GM12878 (cell line): Measurements from ENCODE around the gene IFNG-AS1. TPM values are rescaled to one million over a fixed set of nuclear protein-coding genes. Genes with fewer than 3 reads are reported as not detected.

Experiments used
- ATAC-seq: fragments of 200-7000 bp; cut with Tn5 transposase; 3 replicates; pipeline ENCODE4 v1.9.1; 2020; ENCODE audit warnings: mild to moderate bottlenecking, moderate library complexity
- BruUV-seq: library from RNA; stranded (reverse); fragments of 400-500 nt; replicated peaks from 2 replicates; lab custom pipeline; 2021; lab: Mats Ljungman, UMichigan
- CTCF ChIA-PET: fragments of 300-600 bp; sonication (Branson Sonifier 250); formaldehyde crosslinking; extraction: SDS; loops from one replicate; lab custom pipeline; 2021; ENCODE audit warnings: inconsistent platforms; lab: Yijun Ruan, JAX
- POLR2A ChIA-PET: fragments of 350-600 bp; formaldehyde crosslinking; extraction: SDS; loops from one replicate; lab custom pipeline; 2021; ENCODE audit warnings: inconsistent platforms; lab: Charles Lee
- RAD21 ChIA-PET: fragments of 300-600 bp; sonication (Branson Sonifier 250); formaldehyde crosslinking; loops from one replicate; lab custom pipeline; 2023; ENCODE audit warnings: antibody characterized with exemption; ENCODE audit not compliant: unreplicated experiment; lab: Charles Lee
- SMC1A ChIA-PET: fragments of 300-600 bp; sonication (Branson Sonifier 250); formaldehyde crosslinking; loops from one replicate; lab custom pipeline; 2023; ENCODE audit not compliant: unreplicated experiment, uncharacterized antibody; lab: Charles Lee
- DNase-seq: peaks from one replicate; pipeline ENCODE4 v3.0.0-alpha.2; 2011; ENCODE audit warnings: low read depth, low spot score
- FAIRE-seq: peaks from 3 replicates; lab custom pipeline; 2011; peaks lifted over from hg19 to GRCh38; lab: Jason Lieb, UNC
- H2AFZ ChIP-seq: 2 replicates; pipeline ENCODE4 v1.6.0; 2011; ENCODE audit warnings: low read depth, low read length, control low read depth; ENCODE audit not compliant: control insufficient read depth
- H3K27ac ChIP-seq: 2 replicates; pipeline ENCODE4 v1.5.1; 2011; ENCODE audit warnings: control low read depth; ENCODE audit not compliant: control insufficient read depth, insufficient read depth
- H3K27me3 ChIP-seq, 2 experiments: replicated peaks in 1 of 2; 2 replicates each; pipeline versions ENCODE4 v1.6.0 to v1.6.1; 2011; ENCODE audit warnings: low read length in 1 of 2; ENCODE audit not compliant: control insufficient read depth in 2 of 2, insufficient read depth in 2 of 2
- H3K36me3 ChIP-seq, 2 experiments: 2 replicates each; pipeline ENCODE4 v1.5.1; 2011; ENCODE audit warnings: low read length in 1 of 2; ENCODE audit not compliant: control insufficient read depth in 2 of 2, insufficient read depth in 2 of 2
- H3K4me1 ChIP-seq: 2 replicates; pipeline ENCODE4 v1.6.1; 2011; ENCODE audit warnings: mild to moderate bottlenecking, low read length, moderate library complexity, mixed read lengths; ENCODE audit not compliant: control insufficient read depth, insufficient read depth
- H3K4me2 ChIP-seq: 2 replicates; pipeline ENCODE4 v1.6.0; 2011; ENCODE audit warnings: control low read depth; ENCODE audit not compliant: control insufficient read depth, insufficient read depth
- H3K4me3 ChIP-seq: fragments of 200-600 bp; sonication (generic); 2 replicates; pipeline ENCODE4 v1.5.1; 2016
- H3K79me2 ChIP-seq: 2 replicates; pipeline ENCODE4 v1.6.0; 2011; ENCODE audit warnings: low read length; ENCODE audit not compliant: control insufficient read depth, insufficient read depth
- H3K9ac ChIP-seq: 2 replicates; pipeline ENCODE4 v1.8.0; 2011; ENCODE audit warnings: low read length, control low read depth, mixed read lengths; ENCODE audit not compliant: control insufficient read depth, insufficient read depth
- H3K9me3 ChIP-seq: replicated peaks from 3 replicates; pipeline ENCODE4 v1.5.1; 2011; ENCODE audit warnings: mild to moderate bottlenecking, low read length; ENCODE audit not compliant: control insufficient read depth, insufficient read depth
- H4K20me1 ChIP-seq: 2 replicates; pipeline ENCODE4 v1.6.0; 2011; ENCODE audit not compliant: control insufficient read depth, insufficient read depth
- ATF7 ChIP-seq: fragments of 450-650 bp; IDR thresholded peaks from 2 replicates; pipeline ENCODE4 v1.6.1; 2016; ENCODE audit warnings: low read depth, mild to moderate bottlenecking
- BCLAF1 ChIP-seq: fragments of 450-650 bp; IDR thresholded peaks from 2 replicates; pipeline ENCODE4 v1.6.1; 2017; ENCODE audit warnings: antibody characterized with exemption, mild to moderate bottlenecking, moderate library complexity
- CTCF ChIP-seq, 3 experiments: IDR thresholded peaks in 2 of 3; conservative IDR thresholded peaks in 1 of 3; 2 replicates each; pipeline ENCODE4 v1.5.1; 2011; ENCODE audit warnings: low read depth in 3 of 3, low read length in 3 of 3, mild to moderate bottlenecking in 3 of 3, control low read depth in 2 of 3, moderate library complexity in 2 of 3, inconsistent platforms in 1 of 3, mixed read lengths in 1 of 3; ENCODE audit not compliant: control insufficient read depth in 2 of 3, insufficient read depth in 1 of 3; ENCODE audit errors: extremely low read depth in 1 of 3
- DPF2 ChIP-seq: fragments of 450-650 bp; IDR thresholded peaks from 2 replicates; pipeline ENCODE4 v1.6.1; 2017; ENCODE audit warnings: mild to moderate bottlenecking
- E2F4 ChIP-seq: IDR thresholded peaks from 2 replicates; pipeline ENCODE4 v1.6.1; 2012; ENCODE audit warnings: low read depth, low read length, improper control_type of control experiment
- EZH2 ChIP-seq: IDR thresholded peaks from 2 replicates; pipeline ENCODE4 v1.6.1; 2012; ENCODE audit warnings: low read depth, mild to moderate bottlenecking, control low read depth, inconsistent platforms, low read length, borderline replicate concordance; ENCODE audit not compliant: control insufficient read depth
- FOXM1 ChIP-seq: IDR thresholded peaks from 2 replicates; pipeline ENCODE4 v1.6.1; 2012; ENCODE audit warnings: low read depth, mild to moderate bottlenecking, inconsistent platforms, low read length, moderate library complexity
- HDAC2 ChIP-seq: fragments of 200-600 bp; sonication (generic); IDR thresholded peaks from 2 replicates; pipeline ENCODE4 v1.6.1; 2017
- NFXL1 ChIP-seq: fragments of 450-650 bp; IDR thresholded peaks from 2 replicates; pipeline ENCODE4 v1.6.1; 2017; ENCODE audit warnings: antibody characterized with exemption, mild to moderate bottlenecking, borderline replicate concordance
- RAD51 ChIP-seq: fragments of 450-650 bp; IDR thresholded peaks from 2 replicates; pipeline ENCODE4 v1.6.1; 2016; ENCODE audit warnings: moderate library complexity, mild to moderate bottlenecking, inconsistent platforms
- SP1 ChIP-seq: IDR thresholded peaks from one replicate; pipeline ENCODE4 v1.6.1; 2011; ENCODE audit warnings: low read depth, low read length
- SRF ChIP-seq, 2 experiments: IDR thresholded peaks; 2 replicates each; pipeline ENCODE4 v1.6.1; 2011; ENCODE audit warnings: low read depth in 2 of 2, low read length in 2 of 2, mild to moderate bottlenecking in 1 of 2, moderate library complexity in 1 of 2
- STAT1 ChIP-seq: fragments of 450-650 bp; conservative IDR thresholded peaks from 2 replicates; pipeline ENCODE4 v1.6.1; 2014; ENCODE audit warnings: antibody characterized with exemption, mild to moderate bottlenecking
- TCF7 ChIP-seq: IDR thresholded peaks from 2 replicates; pipeline ENCODE4 v1.6.1; 2014; ENCODE audit warnings: antibody characterized with exemption, borderline replicate concordance
- USF1 ChIP-seq: IDR thresholded peaks from 2 replicates; pipeline ENCODE4 v1.6.1; 2011; ENCODE audit warnings: borderline replicate concordance, low read depth, mild to moderate bottlenecking, moderate library complexity, mixed read lengths, low read length; ENCODE audit not compliant: insufficient read depth; ENCODE audit errors: extremely low read length
- ZNF274 ChIP-seq: IDR thresholded peaks from one replicate; pipeline ENCODE4 v1.8.0; 2011; ENCODE audit not compliant: insufficient read length, insufficient read depth
- in situ Hi-C: fragments of 300-500 bp; cut with MboI; formaldehyde crosslinking; loops from 9 replicates; pipeline ENCODE4 v1.14.3; 2018; ENCODE audit warnings: mixed read lengths
- intact Hi-C: fragments of 100-400 bp; cut with micrococcal nuclease; formaldehyde crosslinking; loops from one replicate; pipeline ENCODE4 v1.14.2; 2022; ENCODE audit not compliant: unreplicated experiment
- polyA plus RNA-seq, 11 experiments: library from polyadenylated mRNA; depleted of rRNA in 4 of 11; unstranded in 6 of 11; stranded (reverse) in 5 of 11; fragments of >200 nt; fragmentation: Nextera tagmentation in 4 of 11; fragmentation: Illumina TruSeq in 1 of 11; extraction: Ambion mirVana in 4 of 11; extraction: Trizol in 1 of 11; gene quantifications; 1 replicate in 1 of 11; 2 replicates in 10 of 11; pipeline versions ENCODE4 v1.2.1 to v1.2.3, GENCODE V29; 2011 to 2016; ENCODE audit warnings: inconsistent platforms in 2 of 11, missing spikeins in 2 of 11, low read depth in 1 of 11
- total RNA-seq, 4 experiments: library from RNA; depleted of rRNA in 3 of 4; stranded (reverse); fragments of >200 nt in 3 of 4; fragmentation: Illumina TruSeq in 1 of 4; extraction: Trizol in 1 of 4; gene quantifications; 2 replicates each; pipeline versions ENCODE4 v1.2.1 to v1.2.3, GENCODE V29; 2013 to 2021

The IFNG-AS1 gene
- total and polyA plus RNA-seq, 10 of the 15 experiments (the other 5 are each of a cell fraction or from before 2014, with no cell fraction given): 0.40 to 1.9 (median 1.3) TPM

- no peak for TF ChIP-seq BCLAF1
- no peak for TF ChIP-seq RAD51
- no peak for TF ChIP-seq USF1
- TF ChIP-seq HDAC2: no peak
- TF ChIP-seq DPF2: no peak
- TF ChIP-seq ZNF274: no peak
Observed at GRCh38 chr12:68016136-68016535, 26.9 kb downstream of the IFNG-AS1 start (continued).

- intact Hi-C loops: no loop called here
- TF ChIP-seq SRF (IDR thresholded peaks at IDR 0.05; ENCODE audit: low read depth in 2 of 2, low read length in 2 of 2) (no peak), STAT1 (no peak), EZH2 (no peak), USF1 (no peak), TCF7 (no peak), ATF7 (no peak), E2F4 (no peak), FOXM1 (no peak), SP1 (no peak), CTCF (IDR thresholded peaks at IDR 0.05 in 2 of 3, conservative IDR thresholded peaks at IDR 0.05 in 1 of 3; ENCODE audit: control insufficient read depth in 2 of 3, extremely low read depth in 1 of 3, insufficient read depth in 1 of 3, low read depth in 3 of 3, low read length in 3 of 3) (no peak), NFXL1 (no peak)
Observed at GRCh38 chr12:68018315-68018714, 29.1 kb downstream of the IFNG-AS1 start.

More at GRCh38 chr12:68018315-68018714, 29.1 kb downstream of the IFNG-AS1 start:
- DNase-seq (no peak), FAIRE-seq (no peak), ATAC-seq (no peak)
- Histone ChIP-seq H3K9me3 (no peaks in the 10 kb centered on the region; the same call in 2 of the 3 replicates), H3K27ac (no peak overlapping the region), H3K36me3 (no peaks in the 10 kb centered on the region), H2AFZ (no peak overlapping the region), H3K4me3 (no peak overlapping the region), H3K4me2 (no peak overlapping the region), H3K9ac (no peak overlapping the region), H3K4me1 (no peaks in the 10 kb centered on the region), H3K27me3 (no peaks in the 10 kb centered on the region), H4K20me1 (no peaks in the 10 kb centered on the region), H3K79me2 (no peaks in the 10 kb centered on the region)
- ChIA-PET CTCF (interaction anchor here (0.8 to 1.8 kb wide), 2 partner anchors 22 to 76 kb away, joined by 3 to 8 read pairs; no protein-coding TSS in a partner anchor), RAD21 (no interaction called here), SMC1A (interaction anchor here (1.1 to 1.8 kb wide), 5 partner anchors 10 to 299 kb away, joined by 3 to 5 read pairs (median 4); no protein-coding TSS in a partner anchor), POLR2A (no interaction called here)
- BruUV-seq: no TSS peak
- in situ Hi-C loops: no loop called here
